ENCODE data around the gene ZNF862. TPM values are rescaled to one million over a fixed set of nuclear protein-coding genes. Genes with fewer than 3 reads are reported as not detected.

The ZNF862 gene
- polyA plus RNA-seq, 3 donors = 1.3 to 18.4 (median 2.7) TPM

DNA sequence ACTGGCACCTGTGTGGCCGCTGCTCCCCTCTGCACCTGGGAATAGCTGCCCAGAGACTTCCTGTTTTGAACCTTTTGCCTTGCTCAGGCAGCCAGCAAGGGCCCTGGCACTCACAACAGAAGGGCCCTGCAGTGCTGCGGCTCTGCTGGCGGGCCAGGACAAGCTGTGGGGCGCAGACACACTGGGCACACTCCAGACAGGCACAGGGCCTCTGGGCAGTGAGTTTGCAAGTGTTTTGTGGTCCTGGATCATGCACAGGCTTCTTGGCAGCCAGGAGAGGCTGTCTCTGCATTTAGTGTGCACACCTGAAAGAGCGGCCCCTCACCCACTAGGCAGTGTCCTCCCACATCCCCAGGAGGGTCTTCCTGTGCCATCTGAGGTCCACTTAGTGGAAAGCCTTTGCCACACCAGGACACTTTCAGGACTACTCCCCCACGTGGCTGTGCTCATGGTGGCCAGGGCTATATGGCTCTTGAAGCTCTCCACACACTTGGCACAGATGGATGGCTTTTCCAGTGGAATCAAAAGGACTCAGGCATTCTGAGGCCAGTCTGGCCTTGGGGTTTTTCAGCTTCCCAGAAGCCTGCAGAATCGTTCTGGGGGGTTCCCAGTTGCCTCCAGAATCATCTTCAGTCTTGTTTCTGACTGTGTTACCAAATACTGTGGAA is 30.6 kb downstream of the ZNF862 start:
- H3K9me3 Mint-ChIP-seq = no peaks in the 10 kb centered on the region
- no peak overlapping the region for H2AFZ ChIP-seq (ENCODE audit: insufficient read depth, low read depth, low read length, poor library complexity, severe bottlenecking)
- H3K27me3 Mint-ChIP-seq (ENCODE audit: low read depth in 3 of 3) = peaks cover 2 to 10% (median 6%) of the 10 kb centered on the region in 3 donors

DNA sequence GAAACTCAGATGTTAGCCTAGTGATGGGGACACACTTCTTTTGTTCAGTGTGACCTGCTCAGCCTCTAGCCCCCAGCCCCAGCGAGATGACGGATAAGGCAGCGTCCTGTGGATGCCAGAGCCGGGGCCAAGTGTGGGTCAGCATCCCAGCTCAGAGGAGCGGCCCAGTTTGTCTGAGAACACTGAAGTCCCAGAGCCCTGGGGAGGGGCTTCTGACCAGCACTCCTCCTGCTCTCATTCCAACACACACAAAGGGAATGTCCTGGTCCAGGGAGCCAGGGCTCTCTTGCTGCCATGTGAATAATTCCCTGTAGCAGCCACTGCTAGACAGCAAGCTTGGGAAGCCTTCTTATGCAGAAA is 31.1 kb downstream of the ZNF862 start:
- Histone ChIP-seq H4K20me1 (ENCODE audit: insufficient read depth, low read length) (no peaks in the 10 kb centered on the region), H3K27me3 (ENCODE audit: control insufficient read depth in 2 of 2, insufficient read depth in 2 of 2, low read length in 2 of 2) (peaks cover 0 to 2% of the 10 kb centered on the region in 2 donors), H3K9ac (ENCODE audit: insufficient read depth, low read length, poor library complexity, severe bottlenecking) (no peak overlapping the region), H3K27ac (ENCODE audit: low read depth in 1 of 2, low read length in 2 of 2) (no peak overlapping the region), H2AFZ (ENCODE audit: insufficient read depth, low read depth, low read length, poor library complexity, severe bottlenecking) (no peak overlapping the region), H3K9me3 (replicated peaks in 1 of 2; ENCODE audit: control insufficient read depth in 1 of 2, insufficient read depth in 1 of 2, low read length in 2 of 2) (no peaks in the 10 kb centered on the region), H3K79me2 (ENCODE audit: insufficient read depth, low read length) (no peaks in the 10 kb centered on the region), H3K4me1 (ENCODE audit: control insufficient read depth in 1 of 2, insufficient read depth in 2 of 2, low read length in 2 of 2) (peaks cover 37 to 43% of the 10 kb centered on the region in 2 donors), H3K36me3 (replicated peaks in 1 of 2; ENCODE audit: control insufficient read depth in 1 of 2, insufficient read depth in 2 of 2, low read length in 2 of 2) (peaks cover 0 to 6% of the 10 kb centered on the region in 2 donors), H3K4me2 (replicated peaks; ENCODE audit: extremely low read depth, low read length, poor library complexity, severe bottlenecking) (no peak overlapping the region), H3K4me3 (replicated peaks in 1 of 3; ENCODE audit: low read depth in 2 of 3, low read length in 3 of 3) (no peak overlapping the region)
- intact Hi-C loops (cut with micrococcal nuclease) = no loop called here
- peaks cover 2 to 10% (median 6%) of the 10 kb centered on the region in 3 donors for H3K27me3 Mint-ChIP-seq (ENCODE audit: low read depth in 3 of 3)
- H3K4me3 Mint-ChIP-seq = no peak overlapping the region
- TF ChIP-seq CTCF (IDR thresholded peaks at IDR 0.05) = no peak
- peaks cover 41% of the 10 kb centered on the region for H3K4me1 Mint-ChIP-seq
- peaks cover 5 to 9% of the 10 kb centered on the region in 2 donors for H3K36me3 Mint-ChIP-seq
- no peaks in the 10 kb centered on the region for H3K9me3 Mint-ChIP-seq
- no peak overlapping the region for H3K27ac Mint-ChIP-seq
- 100% methylated on average over 4 of the region's 5 CpGs for WGBS (ENCODE audit: insufficient coverage)
- no peak for DNase-seq

More for the DNA sequence above, 30.6 kb downstream of the ZNF862 start:
- no peak overlapping the region for H3K4me3 Mint-ChIP-seq
- H3K27me3 ChIP-seq (ENCODE audit: control insufficient read depth in 2 of 2, insufficient read depth in 2 of 2, low read length in 2 of 2) = peaks cover 0 to 2% of the 10 kb centered on the region in 2 donors
- peaks cover 6 to 10% of the 10 kb centered on the region in 2 donors for H3K36me3 Mint-ChIP-seq
- H3K79me2 ChIP-seq (ENCODE audit: insufficient read depth, low read length) = no peaks in the 10 kb centered on the region
- H4K20me1 ChIP-seq (ENCODE audit: insufficient read depth, low read length) = no peaks in the 10 kb centered on the region
- peaks cover 40% of the 10 kb centered on the region for H3K4me1 Mint-ChIP-seq
- no peak overlapping the region for H3K27ac ChIP-seq (ENCODE audit: low read depth in 1 of 2, low read length in 2 of 2)
- intact Hi-C loops (cut with micrococcal nuclease) = no loop called here
- no peak overlapping the region for H3K4me3 ChIP-seq (replicated peaks in 1 of 3; ENCODE audit: low read depth in 2 of 3, low read length in 3 of 3)
- WGBS (ENCODE audit: insufficient coverage) = 68% methylated on average over 7 of the region's 7 CpGs
- peaks cover 33 to 38% of the 10 kb centered on the region in 2 donors for H3K4me1 ChIP-seq (ENCODE audit: control insufficient read depth in 1 of 2, insufficient read depth in 2 of 2, low read length in 2 of 2)
- no peaks in the 10 kb centered on the region for H3K9me3 ChIP-seq (replicated peaks in 1 of 2; ENCODE audit: control insufficient read depth in 1 of 2, insufficient read depth in 1 of 2, low read length in 2 of 2)
- H3K36me3 ChIP-seq (replicated peaks in 1 of 2; ENCODE audit: control insufficient read depth in 1 of 2, insufficient read depth in 2 of 2, low read length in 2 of 2) = peaks cover 0 to 9% of the 10 kb centered on the region in 2 donors
- TF ChIP-seq CTCF (IDR thresholded peaks at IDR 0.05) = no peak
- no peak overlapping the region for H3K9ac ChIP-seq (ENCODE audit: insufficient read depth, low read length, poor library complexity, severe bottlenecking)
- H3K27ac Mint-ChIP-seq = peak overlapping the region in 1 of 7 donors; percentile 53
- no peak for DNase-seq
- H3K4me2 ChIP-seq (replicated peaks; ENCODE audit: extremely low read depth, low read length, poor library complexity, severe bottlenecking) = no peak overlapping the region

Measured in CD14-positive monocyte (primary cell).